OCI-LY7 (cell line): ENCODE measurements around the gene CBFA2T2. TPM values are rescaled to one million over a fixed set of nuclear protein-coding genes. Genes with fewer than 3 reads are reported as not detected.

Experiments
- BruUV-seq: library from RNA; stranded (reverse); fragments of 400-500 nt; replicated peaks from 2 replicates; lab custom pipeline; 2021; lab: Mats Ljungman, UMichigan
- CTCF ChIA-PET: fragments of 300-600 bp; sonication (Branson Sonifier 250); formaldehyde crosslinking; loops from one replicate; lab custom pipeline; 2022; ENCODE audit warnings: antibody characterized with exemption; ENCODE audit not compliant: unreplicated experiment; lab: Charles Lee
- POLR2A ChIA-PET: fragments of 300-600 bp; sonication (Branson Sonifier 250); formaldehyde crosslinking; loops from one replicate; lab custom pipeline; 2022; ENCODE audit warnings: antibody characterized with exemption; lab: Charles Lee
- DNase-seq: peaks from one replicate; pipeline ENCODE4 v3.0.0-alpha.2; 2015; ENCODE audit warnings: low spot score
- H2AFZ ChIP-seq: fragments of 200-600 bp; sonication (generic), shearing (Covaris generic); 2 replicates; pipeline ENCODE4 v1.6.1; 2014; ENCODE audit warnings: mild to moderate bottlenecking, antibody characterized with exemption, low read length, moderate library complexity
- H3K27ac ChIP-seq: fragments of 200-600 bp; sonication (generic); 2 replicates; pipeline ENCODE4 v1.5.1; 2014; ENCODE audit warnings: mixed run types, low read depth, mild to moderate bottlenecking, moderate library complexity, low read length, inconsistent platforms; ENCODE audit not compliant: poor library complexity, severe bottlenecking
- H3K36me3 ChIP-seq: fragments of 200-600 bp; sonication (generic); 2 replicates; pipeline ENCODE4 v1.6.1; 2014; ENCODE audit warnings: mild to moderate bottlenecking, antibody characterized with exemption, low read length, moderate library complexity, mixed read lengths; ENCODE audit not compliant: insufficient read depth
- H3K4me1 ChIP-seq: fragments of 200-600 bp; sonication (generic); 2 replicates; pipeline ENCODE4 v1.5.1; 2014; ENCODE audit warnings: mild to moderate bottlenecking, low read length; ENCODE audit not compliant: insufficient read depth, poor library complexity, severe bottlenecking
- H3K4me2 ChIP-seq: fragments of 200-600 bp; sonication (generic); 2 replicates; pipeline ENCODE4 v1.6.1; 2014; ENCODE audit warnings: mild to moderate bottlenecking, low read length
- H3K4me3 ChIP-seq: fragments of 200-600 bp; sonication (generic); 2 replicates; pipeline ENCODE4 v1.5.1; 2014; ENCODE audit warnings: mild to moderate bottlenecking, low read depth, low read length; ENCODE audit not compliant: poor library complexity, severe bottlenecking
- H3K79me2 ChIP-seq: fragments of 200-600 bp; sonication (generic); 2 replicates; pipeline ENCODE4 v1.6.1; 2016; ENCODE audit warnings: low read depth, mild to moderate bottlenecking, low read length, moderate library complexity, mixed read lengths; ENCODE audit not compliant: insufficient read depth
- H3K9me2 ChIP-seq: fragments of 200-600 bp; sonication (generic); 2 replicates; pipeline ENCODE4 v1.6.1; 2016; ENCODE audit warnings: mild to moderate bottlenecking, low read length, mixed read lengths; ENCODE audit not compliant: insufficient read depth
- H3K9me3 ChIP-seq: fragments of 200-600 bp; sonication (generic); 2 replicates; pipeline ENCODE4 v1.6.1; 2014; ENCODE audit warnings: mild to moderate bottlenecking, mixed run types, low read length, mixed read lengths
- H4K20me1 ChIP-seq: fragments of 200-600 bp; sonication (generic); 2 replicates; pipeline ENCODE4 v1.6.1; 2014; ENCODE audit warnings: mild to moderate bottlenecking, antibody characterized with exemption, low read length, moderate library complexity, mixed read lengths; ENCODE audit not compliant: insufficient read depth
- CTCF ChIP-seq: fragments of 200-600 bp; sonication (generic); conservative IDR thresholded peaks from 2 replicates; pipeline ENCODE4 v1.5.1; 2014; ENCODE audit warnings: mild to moderate bottlenecking, antibody characterized with exemption, low read length, moderate library complexity, mixed read lengths
- EZH2phosphoT487 ChIP-seq: fragments of 200-600 bp; sonication (generic); IDR thresholded peaks from 2 replicates; pipeline ENCODE4 v1.6.1; 2018; ENCODE audit warnings: low read depth, borderline replicate concordance, mild to moderate bottlenecking, mixed run types, antibody characterized with exemption, low read length, moderate library complexity, mixed read lengths
- intact Hi-C: fragments of 100-400 bp; cut with micrococcal nuclease; formaldehyde crosslinking; loops from one replicate; pipeline ENCODE4 v1.10.0; 2022; ENCODE audit not compliant: unreplicated experiment
- total RNA-seq, 2 experiments: library from RNA; depleted of rRNA in 1 of 2; stranded (reverse); fragments of >200 nt in 1 of 2; shearing (Covaris generic) in 1 of 2; gene quantifications; 2 replicates each; pipeline ENCODE4 v1.2.3, GENCODE V29; 2014 to 2022

The CBFA2T2 gene
- total RNA-seq, 2 experiments from 2014 or later: 20.7 to 32.9 TPM

GRCh38 chr20:33604991-33605370 lies 115.1 kb downstream of the CBFA2T2 start:
- CTCF ChIA-PET: interaction anchor here (0.6 to 0.8 kb wide), 2 partner anchors 19 to 28 kb away, joined by 3 read pairs; no protein-coding TSS in a partner anchor

GRCh38 chr20:33606118-33606771 lies 116.3 kb downstream of the CBFA2T2 start:
- no peak for TF ChIP-seq EZH2phosphoT487
- TF ChIP-seq CTCF: no peak
- H3K4me3 ChIP-seq: peak overlapping the region; percentile 41
- peak; percentile 66 for DNase-seq
- H3K9me3 ChIP-seq: no peaks in the 10 kb centered on the region
- no peak overlapping the region for H2AFZ ChIP-seq
- ChIA-PET POLR2A (interaction anchor here (0.8 to 3.2 kb wide), 8 partner anchors 13 to 159 kb away, joined by 3 to 16 read pairs (median 4); no protein-coding TSS in a partner anchor), CTCF (no interaction called here)
- peaks cover 59% of the 10 kb centered on the region for H3K79me2 ChIP-seq
- H4K20me1 ChIP-seq: no peaks in the 10 kb centered on the region
- H3K27ac ChIP-seq: peak overlapping the region; percentile 69
- intact Hi-C loops: loop anchor here (1.0 kb wide), 1 partner anchor 38 kb away; no protein-coding TSS in a partner anchor
- peaks cover 97% of the 10 kb centered on the region for H3K4me1 ChIP-seq
- no peaks in the 10 kb centered on the region for H3K9me2 ChIP-seq
- peak overlapping the region; percentile 89 for H3K4me2 ChIP-seq
- BruUV-seq: no TSS peak
- peaks cover 87% of the 10 kb centered on the region for H3K36me3 ChIP-seq

More at GRCh38 chr20:33604991-33605370, 115.1 kb downstream of the CBFA2T2 start:
- H3K27ac ChIP-seq: peak overlapping the region; percentile 69
- no peak overlapping the region for H2AFZ ChIP-seq
- peaks cover 84% of the 10 kb centered on the region for H3K36me3 ChIP-seq
- H4K20me1 ChIP-seq: no peaks in the 10 kb centered on the region
- intact Hi-C loops: no loop called here
- no peaks in the 10 kb centered on the region for H3K9me3 ChIP-seq
- no peaks in the 10 kb centered on the region for H3K9me2 ChIP-seq
- no peak for DNase-seq
- H3K4me3 ChIP-seq: no peak overlapping the region
- POLR2A ChIA-PET: interaction anchor here (0.6 to 3.2 kb wide), 13 partner anchors 9 to 734 kb away, joined by 3 to 16 read pairs (median 5); no protein-coding TSS in a partner anchor
- H3K79me2 ChIP-seq: peaks cover 60% of the 10 kb centered on the region
- no TSS peak for BruUV-seq
- peak overlapping the region; percentile 89 for H3K4me2 ChIP-seq
- no peak for TF ChIP-seq EZH2phosphoT487
- TF ChIP-seq CTCF: no peak
- peaks cover 86% of the 10 kb centered on the region for H3K4me1 ChIP-seq

DNA sequence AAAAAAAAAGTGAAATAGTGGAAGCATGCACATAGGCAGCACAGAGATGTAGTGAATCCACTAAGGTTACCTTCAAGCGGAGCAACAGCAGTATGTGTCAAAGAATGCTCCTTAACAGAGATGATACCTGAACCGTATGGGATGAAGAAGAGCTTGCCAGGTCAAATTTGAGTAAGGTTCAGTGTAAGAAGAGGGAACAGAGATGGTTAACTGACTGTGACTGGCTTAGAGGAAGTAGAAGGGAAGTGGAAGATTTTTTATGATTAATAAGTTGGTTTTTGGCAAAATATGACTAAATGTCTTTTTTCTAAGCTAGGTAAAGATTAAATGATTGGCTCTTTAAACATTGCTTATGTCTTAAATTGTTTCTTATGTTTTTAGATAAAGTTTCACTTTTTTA lies 119.6 kb downstream of the CBFA2T2 start:
- peaks cover 66% of the 10 kb centered on the region for H3K4me1 ChIP-seq
- BruUV-seq: no TSS peak
- DNase-seq: peak; percentile 37
- intact Hi-C loops: no loop called here
- no peaks in the 10 kb centered on the region for H3K9me2 ChIP-seq
- H2AFZ ChIP-seq: no peak overlapping the region
- peak overlapping the region; percentile 16 for H3K27ac ChIP-seq
- H4K20me1 ChIP-seq: no peaks in the 10 kb centered on the region
- H3K36me3 ChIP-seq: peaks cover 93% of the 10 kb centered on the region
- ChIA-PET POLR2A (interaction anchor here (0.6 to 1.2 kb wide), 7 partner anchors 13 to 782 kb away, joined by 3 to 5 read pairs (median 3); no protein-coding TSS in a partner anchor), CTCF (no interaction called here)
- TF ChIP-seq EZH2phosphoT487 (no peak), CTCF (no peak)
- no peak overlapping the region for H3K4me3 ChIP-seq
- H3K79me2 ChIP-seq: peaks cover 32% of the 10 kb centered on the region
- H3K4me2 ChIP-seq: peak overlapping the region; percentile 27; the same call in 1 of the 2 replicates
- no peaks in the 10 kb centered on the region for H3K9me3 ChIP-seq
